ENCODE data around the gene SALL1. TPM values are rescaled to one million over a fixed set of nuclear protein-coding genes. Genes with fewer than 3 reads are reported as not detected.

Gene SALL1
- total RNA-seq, 1 experiment from 2014 or later, result 101 TPM

DNA sequence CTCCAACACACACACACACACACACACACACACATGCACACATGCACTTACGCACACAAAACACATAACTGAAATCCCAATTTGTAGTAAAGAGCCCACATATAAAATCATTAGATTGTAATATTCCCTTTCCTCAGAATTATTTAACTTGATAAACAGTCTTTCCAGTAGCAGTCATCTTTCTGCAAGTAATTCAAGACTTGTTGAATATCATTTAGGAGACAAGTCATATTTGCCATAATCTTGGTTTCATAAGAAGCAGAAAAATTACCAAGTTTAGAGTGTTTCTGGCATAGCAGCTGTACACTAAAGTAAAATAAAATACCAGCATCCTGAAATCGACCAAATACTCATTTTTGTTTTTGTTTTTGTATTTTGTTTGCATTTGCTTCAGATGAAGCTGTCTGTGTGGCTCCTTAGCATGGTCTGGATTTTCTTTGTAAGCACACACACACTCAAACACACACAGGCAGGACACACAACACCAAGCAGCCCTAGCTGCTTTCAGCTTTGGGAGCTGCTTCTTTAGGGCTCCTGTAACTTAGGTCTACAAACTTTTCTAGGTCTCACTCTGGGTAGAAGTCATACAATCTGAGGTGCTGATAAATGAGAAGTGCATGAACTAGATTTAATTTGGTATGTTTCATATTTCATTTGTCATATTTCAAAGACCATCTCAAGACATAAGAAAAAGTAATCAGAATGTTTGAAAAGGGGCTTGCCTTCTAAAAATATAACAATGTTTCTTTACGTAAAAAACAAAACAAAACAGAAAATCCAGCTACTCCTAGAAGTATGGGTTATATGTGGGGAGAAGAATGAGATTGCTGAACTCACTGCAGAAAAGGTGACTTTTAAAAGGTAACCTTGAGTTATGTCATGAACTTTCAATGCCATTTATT lies 3.0 kb downstream of the SALL1 start:
- Histone ChIP-seq H3K27me3 (ENCODE audit: insufficient read depth, low read length) (no peaks in the 10 kb centered on the region), H4K20me1 (ENCODE audit: control insufficient read depth, insufficient read depth, insufficient read length) (no peaks in the 10 kb centered on the region), H2AFZ (ENCODE audit: low read length) (no peak overlapping the region), H3K23me2 (ENCODE audit: insufficient read length, low read depth, low read length, poor library complexity, severe bottlenecking) (peaks cover 22% of the 10 kb centered on the region), H4K5ac (ENCODE audit: insufficient read length, low read depth, low read length) (no peak overlapping the region), H3K4ac (ENCODE audit: low read depth, low read length) (no peak overlapping the region), H3T11ph (ENCODE audit: low read length) (no peak overlapping the region), H2BK120ac (ENCODE audit: low read depth, low read length, poor library complexity, severe bottlenecking) (no peak overlapping the region), H2BK12ac (ENCODE audit: insufficient read length, low read depth, low read length) (no peak overlapping the region), H3K9ac (ENCODE audit: extremely low read depth, insufficient read length, low read length) (no peak overlapping the region), H2BK20ac (ENCODE audit: low read depth, low read length, poor library complexity, severe bottlenecking) (no peak overlapping the region), H3K27ac (ENCODE audit: insufficient read length, low read depth, low read length) (no peak overlapping the region), H2BK15ac (ENCODE audit: low read depth, low read length) (no peak overlapping the region), H2BK5ac (ENCODE audit: insufficient read length, low read length) (no peak overlapping the region), H3K79me1 (ENCODE audit: insufficient read depth, low read depth, low read length, poor library complexity, severe bottlenecking) (no peaks in the 10 kb centered on the region), H4K8ac (replicated peaks; ENCODE audit: insufficient read length, low read depth, low read length) (no peak overlapping the region), H3K56ac (ENCODE audit: insufficient read length, low read depth, low read length) (no peak overlapping the region), H2AK5ac (ENCODE audit: insufficient read length, low read length) (no peak overlapping the region), H3K14ac (ENCODE audit: insufficient read depth, low read length) (no peak overlapping the region), H3K79me2 (ENCODE audit: insufficient read depth, low read length) (peaks cover 29% of the 10 kb centered on the region; the same call in 1 of the 2 replicates), H3K18ac (ENCODE audit: insufficient read length, low read depth, low read length) (no peak overlapping the region), H3K4me1 (ENCODE audit: insufficient read depth, low read length) (peaks cover 6% of the 10 kb centered on the region), H3K9me3 (ENCODE audit: control insufficient read depth, low read depth, low read length) (no peaks in the 10 kb centered on the region), H3K23ac (ENCODE audit: insufficient read length, low read depth, low read length) (no peak overlapping the region), H4K91ac (ENCODE audit: insufficient read length, low read depth, low read length) (no peak overlapping the region), H3K4me2 (ENCODE audit: insufficient read depth, insufficient read length, low read length) (peak overlapping the region; percentile 25)
- Mint-ChIP-seq H3K9me3 (no peaks in the 10 kb centered on the region), H3K4me3 (peak overlapping the region; percentile 91 to 96), H3K27me3 (ENCODE audit: low read depth) (peaks cover 5% of the 10 kb centered on the region), H3K36me3 (ENCODE audit: insufficient read depth in 1 of 3, low read depth in 3 of 3) (peaks cover 0 to 44% (median 21%) of the 10 kb centered on the region in 3 experiments; a peak in 6 of 7 replicates), H3K27ac (peak overlapping the region in 1 of 3 experiments; percentile 58; a peak in 2 of 7 replicates), H3K4me1 (peaks cover 58 to 61% of the 10 kb centered on the region in 2 experiments)
- no CpG with 5 or more reads among the region's 3 CpGs for WGBS (ENCODE audit: extremely low coverage, insufficient read length, low lambda C conversion rate)
- TF ChIP-seq, protein P1, sequence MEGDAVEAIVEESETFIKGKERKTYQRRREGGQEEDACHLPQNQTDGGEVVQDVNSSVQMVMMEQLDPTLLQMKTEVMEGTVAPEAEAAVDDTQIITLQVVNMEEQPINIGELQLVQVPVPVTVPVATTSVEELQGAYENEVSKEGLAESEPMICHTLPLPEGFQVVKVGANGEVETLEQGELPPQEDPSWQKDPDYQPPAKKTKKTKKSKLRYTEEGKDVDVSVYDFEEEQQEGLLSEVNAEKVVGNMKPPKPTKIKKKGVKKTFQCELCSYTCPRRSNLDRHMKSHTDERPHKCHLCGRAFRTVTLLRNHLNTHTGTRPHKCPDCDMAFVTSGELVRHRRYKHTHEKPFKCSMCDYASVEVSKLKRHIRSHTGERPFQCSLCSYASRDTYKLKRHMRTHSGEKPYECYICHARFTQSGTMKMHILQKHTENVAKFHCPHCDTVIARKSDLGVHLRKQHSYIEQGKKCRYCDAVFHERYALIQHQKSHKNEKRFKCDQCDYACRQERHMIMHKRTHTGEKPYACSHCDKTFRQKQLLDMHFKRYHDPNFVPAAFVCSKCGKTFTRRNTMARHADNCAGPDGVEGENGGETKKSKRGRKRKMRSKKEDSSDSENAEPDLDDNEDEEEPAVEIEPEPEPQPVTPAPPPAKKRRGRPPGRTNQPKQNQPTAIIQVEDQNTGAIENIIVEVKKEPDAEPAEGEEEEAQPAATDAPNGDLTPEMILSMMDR (conservative IDR thresholded peaks at IDR 0.05), result no peak
- no peak for DNase-seq
